HG03342 (cell line): ENCODE results near the gene ARMC12.
"Not testable (repeated sequence)": the region's sequence is repeated elsewhere in the genome, so short reads cannot be mapped to it uniquely, and the experiment has no call there.

Experiments used
- ATAC-seq: cut with Tn5 transposase; IDR thresholded peaks from one replicate; pipeline ENCODE4 v1.9.1; 2021; ENCODE audit warnings: mild to moderate bottlenecking, moderate library complexity; ENCODE audit not compliant: unreplicated experiment

The ARMC12 gene

GRCh38 chr6:35734319-35734718, 2.5 kb upstream of the ARMC12 start:
- not testable (repeated sequence) for ATAC-seq

DNA sequence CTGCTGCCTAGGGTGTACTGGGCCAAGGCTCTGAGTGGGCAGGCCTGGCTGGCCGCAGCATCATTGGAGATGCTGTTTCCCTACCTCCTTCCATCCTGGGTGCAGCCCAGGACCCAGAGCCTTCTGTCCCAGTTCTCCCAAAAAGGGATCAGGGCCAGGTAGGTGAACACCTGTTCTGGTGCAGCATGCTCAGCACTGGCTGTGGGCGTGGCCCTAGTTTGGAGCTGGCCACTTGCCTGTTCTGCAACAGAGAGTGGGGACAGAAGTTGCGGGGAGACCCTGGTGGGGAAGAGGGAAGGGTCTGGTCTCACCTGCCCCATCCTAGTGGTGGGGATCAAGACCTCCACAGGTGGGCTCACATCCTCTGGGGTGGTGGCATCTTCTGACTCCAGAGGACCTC, 1.4 kb upstream of the ARMC12 start:
- ATAC-seq, result no peak

DNA sequence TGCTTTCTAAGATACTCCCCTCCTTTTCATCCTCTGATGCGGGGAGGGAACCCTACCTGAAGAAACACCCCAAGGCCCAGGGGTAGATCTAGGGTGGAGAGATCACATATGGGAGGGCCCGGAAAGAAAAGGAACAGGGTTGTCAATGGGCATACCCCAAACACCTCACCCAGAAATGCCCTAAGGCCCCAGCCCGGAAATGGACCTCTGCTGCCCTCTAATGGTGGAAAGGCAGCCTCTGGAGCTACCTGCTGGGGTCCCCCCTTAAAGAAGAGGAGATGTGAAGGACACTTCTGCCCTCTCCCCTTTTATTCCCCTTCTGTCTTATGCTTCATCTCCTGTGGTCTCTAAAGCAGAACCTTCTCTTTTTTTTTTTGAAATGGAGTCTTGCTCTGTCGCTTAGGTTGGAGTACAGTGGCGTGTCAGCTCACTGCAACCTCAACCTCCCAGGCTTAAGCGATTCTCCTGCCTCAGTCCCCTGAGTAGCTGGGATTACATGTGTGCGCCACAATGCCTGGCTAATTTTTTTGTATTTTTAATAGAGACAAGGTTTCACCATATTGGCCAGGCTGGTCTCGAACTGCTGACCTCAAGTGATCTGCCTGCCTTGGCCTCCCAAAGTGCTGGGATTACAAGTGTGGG, 458 bp upstream of the ARMC12 start:
- no peak for ATAC-seq

DNA sequence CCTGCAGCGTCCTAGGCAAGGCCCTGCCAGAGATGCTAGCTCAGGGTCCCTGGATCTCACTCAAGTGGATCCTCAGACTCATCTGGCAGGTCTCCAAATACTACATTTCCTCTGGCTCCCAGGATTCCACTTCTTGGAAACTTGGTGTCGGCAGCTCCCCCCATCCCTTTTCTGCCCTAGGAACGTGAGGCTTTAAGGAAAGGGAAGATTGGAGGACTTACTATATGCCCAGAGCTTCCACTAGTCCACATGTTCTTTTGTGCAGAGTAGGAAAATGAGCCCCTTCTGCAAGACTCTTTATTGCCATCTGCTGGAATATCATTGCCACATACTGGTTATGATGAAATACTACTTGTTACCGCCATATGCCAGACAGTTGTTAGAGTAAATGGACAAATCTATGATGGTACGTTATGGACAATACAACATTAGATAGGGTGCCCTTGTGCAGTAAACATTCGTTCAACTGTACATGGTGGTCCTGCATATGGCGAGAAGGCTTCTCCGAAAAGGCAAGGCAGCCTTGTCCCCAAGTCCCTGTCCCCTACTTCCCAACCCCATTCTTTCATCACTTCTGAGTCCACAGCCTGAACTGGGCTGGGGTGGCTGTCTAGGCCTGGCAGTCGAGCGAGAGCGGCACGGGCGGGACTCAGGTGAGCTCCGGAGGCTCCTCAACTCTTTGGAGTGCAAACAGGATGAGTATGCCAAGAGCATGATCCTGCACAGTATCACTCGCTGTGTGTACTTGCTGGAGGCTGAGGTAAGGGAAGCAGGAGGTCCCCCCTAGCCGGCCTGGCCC, 780 bp downstream of the ARMC12 start:
- no peak for ATAC-seq

DNA sequence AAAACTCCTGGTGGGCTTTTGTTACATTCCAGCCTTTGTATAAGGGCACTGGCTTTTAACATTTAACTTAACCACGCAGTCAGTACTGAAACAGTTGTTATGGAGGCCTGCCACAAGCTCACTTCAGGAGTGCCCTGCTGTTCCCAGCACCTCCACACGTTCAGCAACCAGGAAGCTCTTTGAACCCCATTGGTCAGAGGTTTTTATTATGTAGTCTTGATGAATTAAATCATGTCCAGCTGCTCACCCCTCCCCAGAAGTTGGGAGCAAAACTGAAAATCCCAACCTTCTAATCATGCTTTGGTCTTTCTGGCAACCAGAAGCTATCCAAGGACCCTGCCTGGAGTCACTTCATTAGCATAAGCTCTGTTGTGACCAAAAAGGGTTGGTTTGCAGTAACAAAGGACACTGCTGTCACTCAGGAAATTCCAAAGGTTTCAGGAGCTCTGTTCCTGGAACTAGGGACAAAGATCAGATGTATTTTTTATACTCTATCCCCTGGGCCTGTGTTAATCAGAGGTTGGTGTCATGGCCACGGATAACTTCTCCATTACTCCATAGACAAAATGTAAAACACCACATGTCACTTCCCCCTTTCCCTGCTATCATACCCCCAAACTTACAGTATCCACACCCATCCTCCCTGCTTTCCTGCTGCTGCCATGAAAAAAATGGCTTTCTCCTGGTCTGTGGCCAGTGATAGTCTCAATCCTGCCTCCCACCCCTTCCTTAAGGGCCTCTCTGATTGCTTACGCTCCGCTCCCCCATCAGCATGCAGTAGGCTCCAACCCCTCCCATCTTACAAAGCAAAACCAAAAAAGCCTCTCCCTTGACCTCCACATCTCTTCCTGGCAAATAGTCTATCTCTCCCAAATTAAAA, 3.1 kb downstream of the ARMC12 start:
- no peak for ATAC-seq

DNA sequence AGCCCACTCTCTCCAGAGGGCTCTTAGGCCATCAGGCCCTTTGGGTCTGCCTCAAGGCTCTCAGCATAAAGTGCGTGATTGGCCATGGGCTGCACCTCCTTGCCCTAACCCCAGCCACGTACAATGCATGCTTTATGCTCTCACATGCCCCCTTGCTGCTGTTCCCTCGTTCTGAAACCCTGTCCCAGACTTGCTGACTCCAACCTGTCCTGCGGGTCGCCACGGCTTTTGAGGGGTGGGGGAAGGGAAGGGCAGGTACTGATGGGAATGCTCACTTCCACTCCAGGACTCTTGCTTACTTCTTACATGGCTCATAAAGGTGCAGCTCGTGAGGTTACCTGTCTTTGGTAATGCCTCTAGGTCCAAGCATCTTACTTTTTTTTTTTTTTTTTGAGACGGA, 6.0 kb downstream of the ARMC12 start:
- ATAC-seq, result no peak

GRCh38 chr6:35745509-35745908, 8.7 kb downstream of the ARMC12 start:
- no peak for ATAC-seq

GRCh38 chr6:35746516-35746915, 9.7 kb downstream of the ARMC12 start:
- no peak for ATAC-seq

- no peak for ATAC-seq
These were observed 11.0 kb downstream of the ARMC12 start for GRCh38 chr6:35747877-35748276.

DNA sequence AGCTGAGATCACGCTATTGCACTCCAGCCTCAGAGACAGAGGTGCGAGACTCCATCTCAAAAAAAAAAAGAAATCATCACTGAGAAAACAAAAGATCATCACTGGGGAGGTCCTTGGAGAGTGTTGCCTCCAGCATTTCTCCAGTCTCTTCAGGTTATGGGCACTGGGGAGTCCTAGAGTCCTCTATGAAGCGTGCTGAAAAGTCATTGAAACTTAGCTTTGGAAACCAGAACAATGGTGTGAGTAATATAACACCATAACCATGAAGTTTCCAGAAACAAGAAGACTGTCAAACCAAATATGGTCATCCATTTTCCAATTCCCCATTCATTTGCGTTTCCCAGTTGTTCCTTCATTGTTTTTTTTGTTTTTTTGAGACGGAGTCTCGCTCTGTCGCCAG, 13.7 kb downstream of the ARMC12 start:
- no peak for ATAC-seq

DNA sequence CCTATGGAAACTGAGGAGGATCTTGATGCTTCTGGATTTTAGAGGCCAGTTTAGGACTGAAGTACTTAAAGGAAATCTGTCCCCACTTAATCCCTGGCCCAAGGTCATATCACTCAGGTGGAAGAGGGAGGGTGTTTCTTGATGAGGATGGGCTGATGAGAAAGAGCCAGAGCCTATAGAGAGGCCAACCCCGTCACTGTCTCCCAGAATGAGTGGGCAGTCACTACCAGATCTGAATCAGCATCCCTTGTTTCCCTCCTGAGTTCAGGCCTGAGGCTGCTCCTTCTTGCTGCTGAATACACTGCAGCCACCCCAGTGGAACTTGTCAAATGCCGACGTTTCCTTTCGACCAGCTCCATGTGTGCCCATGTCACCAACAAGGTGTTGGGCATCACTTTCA, 14.8 kb downstream of the ARMC12 start:
- ATAC-seq, result no peak

DNA sequence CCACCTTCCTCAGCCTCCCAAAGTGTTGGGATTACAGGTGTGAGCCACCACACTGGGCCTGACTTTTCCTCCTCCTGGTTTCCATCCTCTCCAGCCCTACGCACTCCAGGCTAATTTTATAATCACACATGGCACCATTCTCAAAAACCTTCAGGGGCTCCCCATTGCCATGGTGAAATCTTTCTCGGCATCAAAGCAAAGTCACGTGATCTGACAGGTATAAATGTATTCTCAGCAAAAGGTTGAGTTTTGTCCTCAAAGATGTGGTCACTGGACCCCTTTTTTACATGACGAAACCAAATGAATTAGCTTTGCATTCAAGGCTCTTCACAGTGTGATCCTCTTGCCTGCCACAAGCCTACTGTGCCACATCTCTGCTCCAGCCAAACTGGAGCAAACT, 15.5 kb downstream of the ARMC12 start:
- ATAC-seq, result no peak

GRCh38 chr6:35754452-35755277, 17.8 kb downstream of the ARMC12 start:
- no peak for ATAC-seq

DNA sequence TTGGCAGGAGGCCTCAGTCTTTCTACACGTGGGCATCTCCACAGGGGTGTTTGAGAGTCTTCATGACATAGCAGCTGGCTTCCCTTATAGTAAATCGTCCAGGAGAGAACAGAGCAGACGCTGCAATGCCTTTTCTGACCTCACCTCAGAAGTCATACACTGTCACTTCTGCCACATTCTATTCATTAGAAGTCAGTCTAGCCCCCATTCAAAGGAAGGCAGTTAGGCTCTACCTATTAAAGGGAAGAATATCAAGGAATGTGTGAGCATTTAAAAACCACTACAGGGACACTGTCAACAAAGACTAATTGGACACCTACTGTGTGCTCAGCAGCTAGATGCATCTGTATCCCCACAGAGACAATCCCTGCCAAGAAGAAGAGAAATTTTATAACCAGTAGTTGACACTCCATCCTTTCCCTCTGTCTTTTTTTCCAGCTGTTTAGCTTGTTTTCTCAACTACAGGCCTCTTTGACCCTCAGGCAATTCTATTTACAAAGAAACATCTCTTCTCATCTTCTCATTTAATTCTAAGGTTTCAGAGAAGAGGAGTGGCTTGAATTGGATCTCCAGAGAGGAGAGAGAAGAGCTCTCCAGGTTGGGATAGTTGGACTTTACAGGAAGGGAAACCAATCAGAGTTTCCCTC, 18.6 kb downstream of the ARMC12 start:
- no peak for ATAC-seq

DNA sequence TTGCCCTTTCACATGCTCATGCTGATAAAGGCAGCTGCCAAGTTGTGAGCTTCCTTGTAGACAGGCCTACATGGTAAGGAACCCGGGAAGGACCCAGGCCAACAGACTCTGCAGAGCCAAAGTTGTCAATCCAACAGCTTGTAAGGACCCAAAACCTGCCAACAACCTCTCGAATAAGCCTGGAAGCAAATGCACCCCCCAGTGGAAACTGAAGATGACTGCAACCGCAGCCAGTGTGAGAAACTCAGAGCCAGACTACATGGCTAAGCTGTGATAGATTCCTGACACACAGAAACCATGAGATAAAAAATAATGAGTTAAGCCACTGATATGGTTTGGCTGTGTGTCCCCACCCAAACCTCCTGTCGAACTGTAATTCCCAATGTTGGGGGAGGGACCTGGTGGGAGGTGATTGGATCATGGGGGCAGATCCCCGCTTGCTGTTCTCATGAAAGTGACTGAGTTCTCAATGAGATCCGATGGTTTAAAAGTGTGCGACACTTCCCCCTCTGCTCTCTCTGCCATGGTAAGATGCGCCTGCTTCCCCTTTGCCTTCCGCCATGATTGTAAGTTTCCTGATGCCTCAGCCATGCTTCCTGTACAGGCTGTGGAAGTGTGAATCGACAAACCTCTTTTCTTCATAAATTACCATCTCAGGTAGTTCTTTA, 20.8 kb downstream of the ARMC12 start:
- ATAC-seq, result no peak

DNA sequence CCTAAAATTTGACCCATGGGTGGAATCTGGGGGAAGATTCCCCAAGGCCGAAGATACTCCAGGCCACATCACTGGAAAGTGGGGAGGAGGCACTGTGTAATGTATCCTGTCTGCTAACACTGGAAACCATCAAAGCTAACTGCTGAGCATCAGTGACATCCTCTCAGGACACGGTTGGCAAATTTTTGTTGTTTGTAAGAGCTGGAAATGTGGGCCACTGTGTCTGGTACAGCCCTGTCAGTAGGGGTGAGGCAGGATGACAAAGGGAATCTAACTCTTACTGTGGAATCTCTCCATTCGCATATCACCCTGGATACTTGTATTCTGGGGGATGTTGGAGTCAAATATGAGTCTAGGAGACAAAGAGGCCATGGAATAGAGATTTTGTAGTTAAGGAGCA, 22.6 kb downstream of the ARMC12 start:
- ATAC-seq, result no peak

GRCh38 chr6:35765739-35766138, 28.9 kb downstream of the ARMC12 start:
- ATAC-seq, result no peak

GRCh38 chr6:35769211-35769610, 32.4 kb downstream of the ARMC12 start:
- ATAC-seq, result no peak

GRCh38 chr6:35771343-35771627, 34.5 kb downstream of the ARMC12 start:
- no peak for ATAC-seq
